Adrenal gland (tissue), 12 donors: ENCODE data around the gene NBL1. TPM values are rescaled to one million over a fixed set of nuclear protein-coding genes. Genes with fewer than 3 reads are reported as not detected.
"Not testable (repeated sequence)": the region's sequence is repeated elsewhere in the genome, so short reads cannot be mapped to it uniquely, and the experiment has no call there.

ENCODE experiments used
- DNase-seq, 7 donors: peaks; one replicate each; pipeline ENCODE4 v3.0.0-alpha.2; 2019 to 2020
- H3K27ac ChIP-seq, 5 donors: fragments of 200-600 bp; sonication (generic) in 4 of 5; 1 replicate in 3 of 5; 2 replicates in 2 of 5; pipeline versions ENCODE4 v1.5.1 to v1.8.0; 2016 to 2020; ENCODE audit warnings: mild to moderate bottlenecking in 1 of 5
- H3K27me3 ChIP-seq: fragments of 200-600 bp; 2 replicates; pipeline ENCODE4 v1.8.0; 2021
- H3K36me3 ChIP-seq, 2 donors: fragments of 200-600 bp; replicated peaks in 1 of 2; 1 replicate in 1 of 2; 2 replicates in 1 of 2; pipeline versions ENCODE4 v1.5.1 to v1.8.0; 2018 to 2022
- H3K4me1 ChIP-seq, 2 donors: fragments of 200-600 bp; replicated peaks in 1 of 2; 1 replicate in 1 of 2; 2 replicates in 1 of 2; pipeline versions ENCODE4 v1.5.1 to v1.8.0; 2018 to 2021
- H3K4me3 ChIP-seq, 4 donors: fragments of 200-600 bp; sonication (generic) in 3 of 4; one replicate each; pipeline ENCODE4 v1.5.1; 2016 to 2018
- H3K9me3 ChIP-seq, 3 donors: fragments of 200-600 bp; sonication (generic) in 1 of 3; replicated peaks in 1 of 3; 1 replicate in 2 of 3; 2 replicates in 1 of 3; pipeline versions ENCODE4 v1.5.1 to v1.8.0; 2016 to 2021
- CTCF ChIP-seq, 6 experiments: fragments of 450-650 bp in 4 of 6; fragments of 200-600 bp in 2 of 6; sonication (generic) in 1 of 6; IDR thresholded peaks; 1 replicate in 5 of 6; 2 replicates in 1 of 6; pipeline versions ENCODE4 v1.5.1 to v1.8.0; 2016 to 2021; ENCODE audit warnings: antibody characterized with exemption in 6 of 6, mild to moderate bottlenecking in 2 of 6, moderate library complexity in 1 of 6
- POLR2A ChIP-seq, 2 donors: fragments of 450-650 bp; IDR thresholded peaks; one replicate each; pipeline ENCODE4 v1.6.1; 2017; ENCODE audit warnings: antibody characterized with exemption in 2 of 2, mild to moderate bottlenecking in 2 of 2, moderate library complexity in 1 of 2
- WGBS, 4 donors: extraction: QIAGEN DNeasy Blood & Tissue Kit in 2 of 4; methylation state at CpG; one replicate each; pipeline versions ENCODE4 v1.1.5 to v1.1.7; 2013 to 2017; 5-methylcytosine and 5-hydroxymethylcytosine counted together
- intact Hi-C, 2 donors: fragments of 100-400 bp; cut with DNase I; formaldehyde crosslinking; loops; one replicate each; pipeline versions ENCODE4 v1.14.1 to v1.15.0; 2022 to 2023
- polyA plus RNA-seq, 3 donors: library from polyadenylated mRNA; stranded (reverse); fragments of 200-250 nt in 2 of 3; fragments of 350-450 nt in 1 of 3; fragmentation: Illumina TruSeq in 1 of 3; extraction: RNeasy Lipid Tissue Mini Kit (QIAGEN cat#74804) in 1 of 3; gene quantifications; one replicate each; pipeline ENCODE4 v1.2.3, GENCODE V29; 2013 to 2014
- total RNA-seq, 9 donors: library from RNA; depleted of rRNA in 4 of 9; stranded (reverse); fragments of >200 nt in 4 of 9; fragments of 120-200 nt in 1 of 9; fragmentation: NEBNext Ultra II Directional in 1 of 9; extraction: Animal tissue kit (Norgen Biotek cat#: 25700) in 1 of 9; gene quantifications; one replicate each; pipeline versions ENCODE4 v1.1.0 to v1.2.4, GENCODE V29; 2013 to 2023
- donor health status: healthy with polysubstance abuse.
- donor health status: Bipolar disorder and iron deficiency.
- donor health status: DM: yes; HTN: yes; CAD: no.
- donor health status: DM: no; HTN: no; CAD: no.
- donor health status: DM: no; HTN: no; CAD: no.
- donor health status: DM: yes; HTN: yes; CAD: no.

NBL1 gene
- total and polyA plus RNA-seq, 12 donors, result 4.2 to 61.0 (median 26.0) TPM

- no peak for TF ChIP-seq CTCF (IDR thresholded peaks at IDR 0.05)
- no peak for TF ChIP-seq POLR2A (IDR thresholded peaks at IDR 0.05)
- Histone ChIP-seq H3K9me3 (no peaks in the 10 kb centered on the region), H3K4me3 (no peak overlapping the region), H3K27ac (no peak overlapping the region), H3K36me3 (peaks cover 0 to 29% of the 10 kb centered on the region in 2 donors), H3K27me3 (no peaks in the 10 kb centered on the region), H3K4me1 (peaks cover 0 to 5% of the 10 kb centered on the region in 2 donors)
- no peak for DNase-seq
- intact Hi-C loops, result no loop called here
- WGBS, 4 donors, result 81 to 85% (median 83%) methylated on average over 6 of the region's 6 CpGs
These were observed 13.3 kb upstream of the NBL1 start for GRCh38 chr1:19630720-19631395.

DNA sequence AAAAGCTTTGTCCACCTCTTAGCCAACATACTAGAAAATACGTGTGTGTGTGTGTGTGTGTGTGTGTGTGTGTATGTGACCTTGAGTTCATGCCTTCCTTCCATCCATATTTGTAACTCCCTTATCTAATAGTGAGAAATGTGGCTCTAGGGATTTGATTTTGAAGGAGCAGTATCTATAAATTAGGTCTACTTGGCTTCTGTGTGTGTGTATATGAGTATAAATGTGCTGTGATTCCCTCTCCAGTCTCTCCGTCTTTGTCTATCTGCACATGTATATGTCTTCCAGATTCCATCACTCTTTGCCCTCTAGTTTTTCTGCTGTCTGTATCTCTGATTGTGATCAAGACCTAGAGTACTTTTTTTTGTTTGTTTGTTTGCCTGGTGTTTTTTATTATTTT is 11.9 kb upstream of the NBL1 start:
- intact Hi-C loops, result no loop called here
- no peak for TF ChIP-seq POLR2A (IDR thresholded peaks at IDR 0.05)
- TF ChIP-seq CTCF (IDR thresholded peaks at IDR 0.05), result no peak
- WGBS, 4 donors, result 67 to 76% (median 70%) methylated on average over 2 of the region's 2 CpGs
- Histone ChIP-seq H3K36me3 (peaks cover 0 to 17% of the 10 kb centered on the region in 2 donors), H3K4me1 (no peaks in the 10 kb centered on the region), H3K27me3 (no peaks in the 10 kb centered on the region), H3K27ac (no peak overlapping the region), H3K9me3 (no peaks in the 10 kb centered on the region), H3K4me3 (no peak overlapping the region)
- no peak for DNase-seq

- Histone ChIP-seq H3K27me3 (no peaks in the 10 kb centered on the region), H3K9me3 (no peaks in the 10 kb centered on the region), H3K27ac (no peak overlapping the region), H3K4me1 (no peaks in the 10 kb centered on the region), H3K4me3 (no peak overlapping the region), H3K36me3 (peaks cover 0 to 8% of the 10 kb centered on the region in 2 donors)
- WGBS, 4 donors, result 79 to 88% (median 84%) methylated on average over 2 of the region's 2 CpGs
- TF ChIP-seq CTCF (IDR thresholded peaks at IDR 0.05) (no peak), POLR2A (IDR thresholded peaks at IDR 0.05) (no peak)
- intact Hi-C loops, result no loop called here
- no peak for DNase-seq
These were observed 11.0 kb upstream of the NBL1 start for GRCh38 chr1:19633106-19633505.

GRCh38 chr1:19635064-19635463 is 9.0 kb upstream of the NBL1 start:
- H3K27me3 ChIP-seq, intact Hi-C loops, H3K36me3 ChIP-seq, H3K4me3 ChIP-seq, H3K27ac ChIP-seq, H3K9me3 ChIP-seq, DNase-seq, H3K4me1 ChIP-seq: not testable (repeated sequence)
- 88 to 98% (median 94%) methylated on average over 9 of the region's 9 CpGs for WGBS, 4 donors

DNA sequence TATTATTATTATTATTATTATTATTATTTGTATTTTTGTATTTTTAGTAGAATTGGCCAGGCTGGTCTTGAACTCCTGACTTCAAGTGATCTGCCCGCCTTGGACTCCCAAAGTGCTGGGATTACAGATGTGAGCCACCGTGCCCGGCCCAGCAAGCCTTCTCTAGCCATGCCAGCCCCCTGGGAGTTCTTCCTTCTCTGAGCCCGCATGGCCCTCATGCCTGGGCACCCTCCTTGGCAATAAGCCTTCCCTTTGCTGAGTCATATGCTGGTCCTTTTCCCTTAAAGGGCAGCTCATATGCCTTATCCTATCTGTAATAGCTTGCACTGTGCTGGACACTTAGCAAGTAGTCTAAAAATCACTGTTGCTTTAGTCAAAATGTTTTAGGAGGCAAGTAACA is 8.5 kb upstream of the NBL1 start:
- Histone ChIP-seq H3K4me3 (no peak overlapping the region), H3K27ac (no peak overlapping the region), H3K9me3 (no peaks in the 10 kb centered on the region), H3K36me3 (no peaks in the 10 kb centered on the region), H3K27me3 (no peaks in the 10 kb centered on the region), H3K4me1 (no peaks in the 10 kb centered on the region)
- TF ChIP-seq POLR2A (IDR thresholded peaks at IDR 0.05) (no peak), CTCF (IDR thresholded peaks at IDR 0.05) (no peak)
- DNase-seq, result peak in 1 of 7 donors; percentile 52
- intact Hi-C loops, result no loop called here
- WGBS, 4 donors, result 69 to 93% (median 73%) methylated on average over 3 to 4 of the region's 4 CpGs
